Body of pancreas (tissue), 4 donors: ENCODE results near the gene GPATCH1. TPM values are rescaled to one million over a fixed set of nuclear protein-coding genes. Genes with fewer than 3 reads are reported as not detected.

Experiments used
- ATAC-seq: fragments of 150-250 bp; one replicate; pipeline ENCODE4 v1.9.1; 2016
- DNase-seq, 4 donors: peaks; one replicate each; pipeline ENCODE4 v3.0.0-alpha.2; 2019
- H3K27ac ChIP-seq, 4 donors: fragments of 200-600 bp; sonication (generic); 1 replicate in 3 of 4; 2 replicates in 1 of 4; pipeline versions ENCODE4 v1.5.1 to v1.6.1; 2016 to 2019; ENCODE audit warnings: mild to moderate bottlenecking in 1 of 4, mixed read lengths in 1 of 4, moderate library complexity in 1 of 4
- H3K27me3 ChIP-seq, 2 donors: fragments of 200-600 bp; sonication (generic); one replicate each; pipeline ENCODE4 v1.6.0; 2016; ENCODE audit warnings: mild to moderate bottlenecking in 1 of 2
- H3K36me3 ChIP-seq, 2 donors: fragments of 200-600 bp; sonication (generic); replicated peaks in 1 of 2; 2 replicates each; pipeline ENCODE4 v1.5.1; 2016; ENCODE audit warnings: low read depth in 2 of 2; ENCODE audit not compliant: insufficient read depth in 1 of 2
- H3K4me1 ChIP-seq: fragments of 200-600 bp; sonication (generic); one replicate; pipeline ENCODE4 v1.6.0; 2016
- H3K4me3 ChIP-seq, 2 donors: fragments of 200-600 bp; sonication (generic); 1 replicate in 1 of 2; 2 replicates in 1 of 2; pipeline ENCODE4 v1.5.1; 2016 to 2019
- H3K9me3 ChIP-seq, 3 donors: fragments of 200-600 bp; sonication (generic); 1 replicate in 2 of 3; 2 replicates in 1 of 3; pipeline ENCODE4 v1.5.1; 2016
- CTCF ChIP-seq, 7 experiments: fragments of 450-650 bp in 4 of 7; fragments of 200-600 bp in 3 of 7; sonication (generic) in 3 of 7; IDR thresholded peaks; one replicate each; pipeline ENCODE4 v1.5.1; 2016 to 2019; ENCODE audit warnings: antibody characterized with exemption in 7 of 7
- POLR2A ChIP-seq, 3 donors: fragments of 450-650 bp; IDR thresholded peaks; one replicate each; pipeline ENCODE4 v1.6.1; 2016; ENCODE audit warnings: antibody characterized with exemption in 3 of 3, mild to moderate bottlenecking in 2 of 3
- WGBS, 2 donors: methylation state at CpG; one replicate each; pipeline ENCODE4 v1.1.5; 2017; 5-methylcytosine and 5-hydroxymethylcytosine counted together
- intact Hi-C: fragments of 100-400 bp; cut with DNase I; formaldehyde crosslinking; loops from one replicate; pipeline ENCODE4 v1.15.1; 2023
- small RNA-seq: library from RNA; depleted of rRNA; stranded (forward); fragments of <200 nt; gene quantifications from one replicate; pipeline ENCODE3, GENCODE V24; 2016
- total RNA-seq, 2 donors: library from RNA; depleted of rRNA; stranded (reverse); fragments of >200 nt; gene quantifications; one replicate each; pipeline ENCODE4 v1.1.0, GENCODE V29; 2016

GPATCH1 gene
- total RNA-seq, 2 donors from 2014 or later: 6.6 to 7.0 TPM

GRCh38 chr19:33175886-33176669, 95.1 kb downstream of the GPATCH1 start:
- TF ChIP-seq POLR2A (IDR thresholded peaks at IDR 0.05) (no peak), CTCF (IDR thresholded peaks at IDR 0.05) (no peak)
- Histone ChIP-seq H3K4me3 (peak overlapping the region; percentile 42 to 82), H3K9me3 (no peaks in the 10 kb centered on the region), H3K36me3 (no peaks in the 10 kb centered on the region), H3K27me3 (no peaks in the 10 kb centered on the region), H3K27ac (peak overlapping the region; percentile 71 to 97 (median 94)), H3K4me1 (peaks cover 25% of the 10 kb centered on the region)
- 7 to 11% methylated on average over 16 to 25 of the region's 25 CpGs for WGBS, 2 donors
- DNase-seq (peak in 1 of 4 donors; percentile 30), ATAC-seq (no peak)
- intact Hi-C loops: no loop called here

GRCh38 chr19:33176670-33177416, 95.9 kb downstream of the GPATCH1 start:
- Histone ChIP-seq H3K27me3 (no peaks in the 10 kb centered on the region), H3K36me3 (no peaks in the 10 kb centered on the region), H3K9me3 (no peaks in the 10 kb centered on the region), H3K4me1 (peaks cover 25% of the 10 kb centered on the region), H3K27ac (peak overlapping the region; percentile 71 to 97 (median 94)), H3K4me3 (peak overlapping the region; percentile 42 to 82)
- TF ChIP-seq CTCF (IDR thresholded peaks at IDR 0.05): peak in 4 of 7 experiments; percentile 20 to 43 (median 38)
- peak; percentile 77 to 97 (median 94) for TF ChIP-seq POLR2A (IDR thresholded peaks at IDR 0.05)
- ATAC-seq (peak; percentile 90), DNase-seq (peak; percentile 97 to 98 (median 98))
- intact Hi-C loops: no loop called here
- whole genome bisulfite sequencing, 2 donors: 0% methylated on average over 17 to 63 of the region's 65 CpGs

GRCh38 chr19:33177417-33177979, 96.5 kb downstream of the GPATCH1 start:
- intact Hi-C loops: no loop called here
- Histone ChIP-seq H3K9me3 (no peaks in the 10 kb centered on the region), H3K4me3 (peak overlapping the region; percentile 24 to 26), H3K4me1 (peaks cover 25% of the 10 kb centered on the region), H3K27me3 (no peaks in the 10 kb centered on the region), H3K36me3 (no peaks in the 10 kb centered on the region), H3K27ac (peak overlapping the region; percentile 56 to 97 (median 83))
- DNase-seq (peak in 1 of 4 donors; percentile 73), ATAC-seq (peak; percentile 17)
- 0% methylated on average over 8 to 38 of the region's 38 CpGs for WGBS, 2 donors
- no peak for TF ChIP-seq POLR2A (IDR thresholded peaks at IDR 0.05)
- peak in 6 of 7 experiments; percentile 15 to 48 (median 40) for TF ChIP-seq CTCF (IDR thresholded peaks at IDR 0.05)

Small RNAs within 50 kb of the gene (small RNA-seq; reads per million reads assigned to genes)
- gene AC008521.1: not detected
- gene AC008521.2: not detected

Other genes starting within 250 kb of the GPATCH1 start
- gene SLC7A9, start 211.4 kb upstream of the GPATCH1 start, total RNA-seq: not detected
- gene CEP89, start 109.2 kb upstream of the GPATCH1 start, total RNA-seq: 1 to 10 TPM; 7.8 to 8.6 TPM
- 1 to 10 TPM in 1 of 2 donors, not detected in 1; 4.9 TPM for gene FAAP24, start 108.9 kb upstream of the GPATCH1 start, total RNA-seq
- gene RHPN2, start 16.3 kb upstream of the GPATCH1 start, total RNA-seq: 10 to 100 TPM; 11.2 to 54.4 TPM
- not detected for gene WDR88, start 50.9 kb downstream of the GPATCH1 start, total RNA-seq
- gene LRP3, start 113.1 kb downstream of the GPATCH1 start, total RNA-seq: 10 to 100 TPM; 18.1 to 23.3 TPM
- 1 to 10 TPM in 1 of 2 donors, under 1 TPM in 1; 0.78 to 5.3 TPM for gene SLC7A10, start 144.7 kb downstream of the GPATCH1 start, total RNA-seq
- 10 to 100 TPM; 12.5 to 73.2 TPM for gene CEBPA, start 221.4 kb downstream of the GPATCH1 start, total RNA-seq